Upper lobe of left lung (tissue), 4 donors: ENCODE data around the gene MCU.

Experiments
- POLR2A ChIP-seq, 4 donors: fragments of 450-650 bp; IDR thresholded peaks; one replicate each; pipeline ENCODE4 v1.5.1; 2016 to 2017; ENCODE audit warnings: antibody characterized with exemption in 4 of 4, mild to moderate bottlenecking in 2 of 4
- TF ChIP-seq, protein P1 (sequence below), 6 experiments: fragments of 450-650 bp in 4 of 6; fragments of 200-600 bp in 2 of 6; sonication (generic) in 2 of 6; IDR thresholded peaks; one replicate each; pipeline ENCODE4 v1.5.1; 2016 to 2019; ENCODE audit warnings: antibody characterized with exemption in 6 of 6

DNA sequence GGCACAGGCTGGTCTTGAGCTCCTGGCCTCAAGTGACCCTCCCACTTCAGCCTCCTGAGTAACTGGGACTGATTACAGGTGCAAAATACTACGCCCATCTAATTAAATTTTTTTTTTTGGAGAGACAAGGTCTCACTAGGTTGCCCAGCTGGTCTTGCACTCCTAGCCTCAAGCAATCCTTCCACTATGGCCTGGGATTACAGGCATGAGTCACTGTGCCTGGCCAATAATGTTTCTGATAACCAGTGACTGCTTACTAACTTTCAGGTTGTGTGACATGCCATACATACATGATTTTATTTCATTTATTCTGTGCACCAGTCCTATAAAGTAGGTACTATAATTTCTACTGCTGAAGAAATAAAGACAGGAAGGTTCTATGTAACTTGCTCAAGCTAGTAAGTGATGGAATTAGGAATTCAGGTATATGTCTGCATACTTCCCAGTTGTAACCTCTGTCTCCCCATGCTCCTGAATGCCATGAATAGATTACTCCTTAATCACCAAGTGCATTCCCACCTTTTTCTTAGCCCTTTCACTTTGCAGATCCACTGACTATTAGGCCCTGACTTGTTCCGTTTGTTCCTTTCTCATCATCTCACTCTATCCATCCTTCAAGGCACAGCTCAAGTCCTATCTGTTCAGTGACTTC lies 28.1 kb downstream of the MCU start:
- TF ChIP-seq, protein P1, sequence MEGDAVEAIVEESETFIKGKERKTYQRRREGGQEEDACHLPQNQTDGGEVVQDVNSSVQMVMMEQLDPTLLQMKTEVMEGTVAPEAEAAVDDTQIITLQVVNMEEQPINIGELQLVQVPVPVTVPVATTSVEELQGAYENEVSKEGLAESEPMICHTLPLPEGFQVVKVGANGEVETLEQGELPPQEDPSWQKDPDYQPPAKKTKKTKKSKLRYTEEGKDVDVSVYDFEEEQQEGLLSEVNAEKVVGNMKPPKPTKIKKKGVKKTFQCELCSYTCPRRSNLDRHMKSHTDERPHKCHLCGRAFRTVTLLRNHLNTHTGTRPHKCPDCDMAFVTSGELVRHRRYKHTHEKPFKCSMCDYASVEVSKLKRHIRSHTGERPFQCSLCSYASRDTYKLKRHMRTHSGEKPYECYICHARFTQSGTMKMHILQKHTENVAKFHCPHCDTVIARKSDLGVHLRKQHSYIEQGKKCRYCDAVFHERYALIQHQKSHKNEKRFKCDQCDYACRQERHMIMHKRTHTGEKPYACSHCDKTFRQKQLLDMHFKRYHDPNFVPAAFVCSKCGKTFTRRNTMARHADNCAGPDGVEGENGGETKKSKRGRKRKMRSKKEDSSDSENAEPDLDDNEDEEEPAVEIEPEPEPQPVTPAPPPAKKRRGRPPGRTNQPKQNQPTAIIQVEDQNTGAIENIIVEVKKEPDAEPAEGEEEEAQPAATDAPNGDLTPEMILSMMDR (IDR thresholded peaks at IDR 0.05): no peak
- no peak for TF ChIP-seq POLR2A (IDR thresholded peaks at IDR 0.05)
